Measurements from ENCODE around the gene SPRR4. TPM values are rescaled to one million over a fixed set of nuclear protein-coding genes. Genes with fewer than 3 reads are reported as not detected.
A peak's percentile ranks its signal among the peaks of the same experiment; 100 is the strongest.

SPRR4 gene
- not detected in 2 replicates for total RNA-seq (2014; rRNA removed; shearing (Covaris generic))
- not detected in 2 replicates for polyA plus RNA-seq (2015; cell fraction: cytosol; rRNA removed)
- polyA plus RNA-seq (2015; cell fraction: nucleus; rRNA removed), result not detected in 2 replicates

DNA sequence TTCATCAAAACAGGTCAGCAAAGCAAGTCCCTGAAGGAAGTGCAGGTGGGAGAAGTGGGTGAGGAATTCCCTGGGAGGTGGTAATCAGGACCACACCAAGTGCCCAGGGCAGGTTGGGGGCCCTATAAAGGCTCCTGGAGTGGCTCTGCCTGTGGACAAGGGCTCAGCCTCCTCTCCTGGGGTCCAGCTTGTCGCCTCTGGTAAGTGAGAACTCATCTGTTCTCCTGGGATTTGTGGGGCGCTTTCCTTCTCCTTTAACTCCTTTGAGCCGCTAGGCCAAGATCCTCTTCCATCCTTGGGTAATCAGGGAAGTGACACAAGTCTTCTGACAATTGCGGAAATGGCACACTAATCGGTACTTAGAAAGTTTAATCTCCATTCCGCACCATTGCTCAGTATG is at the start of gene SPRR4:
TSS of gene SPRR4 (plus strand) at position 154 of the 400 bp plus-strand sequence. CDS start 1,243 bp downstream, outside the sequence.
- DNase-seq (ENCODE audit: low read depth), result no peak

DNA sequence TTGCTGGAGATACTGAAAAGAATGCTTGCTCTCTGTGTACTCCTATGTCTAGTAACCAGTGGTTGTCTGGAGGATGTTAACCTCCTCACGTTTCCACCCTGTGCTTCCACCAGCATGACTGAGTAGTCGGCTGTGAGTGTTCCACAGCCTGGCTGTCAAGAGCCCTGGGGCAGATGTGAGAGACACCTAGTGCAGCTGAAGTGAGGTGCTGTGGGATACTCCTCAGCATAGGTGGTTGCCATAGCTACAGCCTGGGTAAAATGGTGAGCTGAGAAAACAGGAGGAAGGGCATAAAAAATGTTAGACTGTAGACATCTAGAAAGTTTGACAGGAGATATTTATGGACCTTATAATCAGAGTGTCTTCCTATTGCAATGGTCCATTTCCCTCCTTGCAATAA is 46.3 kb upstream of the SPRR4 start:
- DNase-seq (ENCODE audit: low read depth), result no peak

DNA sequence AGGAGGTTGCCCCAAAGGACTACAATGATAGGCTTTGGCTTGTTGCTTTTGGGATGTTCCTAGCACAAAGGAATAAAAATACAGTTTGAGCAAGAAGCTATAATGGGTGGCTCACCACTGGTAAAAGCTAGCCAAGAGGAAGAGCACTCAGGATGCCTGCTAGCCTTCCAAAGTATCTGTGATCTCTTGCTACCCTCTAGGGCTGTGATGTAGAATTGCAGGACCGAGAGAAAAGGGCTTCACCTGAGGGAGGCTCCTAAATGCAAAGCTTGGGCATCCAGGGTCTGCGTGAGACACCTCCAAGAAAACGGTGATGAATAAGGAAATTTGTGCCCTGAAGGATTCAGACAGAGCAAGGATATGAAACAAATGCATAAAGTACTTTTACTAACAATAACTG is 44.4 kb upstream of the SPRR4 start:
- peak; percentile 38 for DNase-seq (ENCODE audit: low read depth)

- no peak for DNase-seq (ENCODE audit: low read depth)
These were observed 41.8 kb upstream of the SPRR4 start for GRCh38 chr1:152928671-152929070.

- no peak for DNase-seq (ENCODE audit: low read depth)
These were observed 38.2 kb upstream of the SPRR4 start for GRCh38 chr1:152932170-152932811.

DNA sequence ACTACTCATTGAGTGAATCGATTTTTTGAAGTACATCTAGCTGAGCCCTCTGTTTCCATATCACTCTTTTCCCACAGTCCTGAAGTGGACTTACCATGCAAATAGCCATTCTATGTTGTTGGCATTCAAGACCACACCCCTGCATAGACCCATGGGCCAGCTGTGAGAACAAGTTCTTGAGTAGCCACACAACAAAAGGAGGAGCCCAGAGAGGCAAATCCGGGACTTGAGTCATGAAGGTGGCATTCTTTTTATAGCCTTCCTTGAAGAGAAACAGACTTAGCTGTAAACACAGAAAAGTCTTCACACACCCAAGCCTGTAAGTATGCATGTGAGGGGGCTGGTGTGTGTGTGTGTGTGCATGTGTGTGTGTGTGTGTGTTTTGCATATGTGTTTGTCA is 37.3 kb upstream of the SPRR4 start:
- DNase-seq (ENCODE audit: low read depth), result no peak

- DNase-seq (ENCODE audit: low read depth), result no peak
These were observed 29.8 kb upstream of the SPRR4 start for GRCh38 chr1:152940614-152941013.

DNA sequence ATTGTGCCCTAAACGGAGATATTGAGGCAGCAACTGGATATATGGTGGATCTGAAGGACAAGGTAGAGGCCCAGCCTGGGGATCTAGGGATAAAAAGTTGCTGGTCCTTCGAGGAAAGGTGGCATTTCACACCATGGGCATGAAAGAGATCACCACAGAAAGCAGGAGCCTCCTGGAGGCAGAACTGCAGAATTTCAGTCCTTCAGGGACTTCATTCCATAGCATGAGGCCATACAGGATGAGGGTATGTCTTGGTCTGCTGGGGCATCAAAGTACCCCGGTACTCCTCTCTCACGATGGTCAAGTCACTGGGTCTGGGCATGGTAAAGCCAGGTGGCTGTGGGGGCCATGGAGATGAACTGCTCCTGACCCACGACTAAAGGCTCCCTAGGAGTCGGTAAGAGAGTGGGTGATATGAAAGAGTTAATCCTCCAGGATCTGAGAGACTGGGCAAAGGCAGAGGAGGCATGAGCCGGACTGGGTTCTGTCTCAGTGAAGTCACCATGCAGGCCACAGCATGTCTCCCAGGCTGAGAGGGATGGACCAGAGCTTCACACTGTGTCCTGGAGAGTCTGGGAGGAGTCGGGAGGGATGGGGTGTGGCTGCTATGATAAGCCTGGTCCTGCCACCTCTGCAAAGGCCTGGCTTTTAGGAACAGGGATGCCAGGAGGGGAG is 29.3 kb upstream of the SPRR4 start:
- DNase-seq (ENCODE audit: low read depth), result no peak

DNA sequence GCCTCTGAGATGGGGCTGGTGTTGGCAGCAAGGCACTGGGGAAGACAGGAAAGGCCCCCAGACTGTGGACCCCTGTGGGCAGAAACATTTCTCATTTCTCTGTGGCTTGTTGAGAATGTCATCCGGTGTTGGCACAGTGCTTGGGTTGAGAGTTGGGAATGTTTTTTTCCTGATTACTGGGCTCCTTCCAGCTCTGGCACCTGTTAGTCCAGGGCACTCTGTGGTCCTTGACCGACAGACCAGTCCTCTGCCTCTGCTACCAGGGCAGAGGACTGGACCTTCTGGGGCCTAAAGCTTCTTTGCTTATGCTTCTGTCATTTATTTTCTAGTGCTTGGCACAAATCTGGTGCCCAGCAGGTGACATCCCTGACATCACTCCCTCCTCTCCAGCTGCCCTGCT is 28.3 kb upstream of the SPRR4 start:
- DNase-seq (ENCODE audit: low read depth), result no peak

- DNase-seq (ENCODE audit: low read depth), result no peak
These were observed 24.2 kb upstream of the SPRR4 start for GRCh38 chr1:152946248-152946647.

- no peak for DNase-seq (ENCODE audit: low read depth)
These were observed 23.7 kb upstream of the SPRR4 start, which contains the start of gene SPRR5 for GRCh38 chr1:152946651-152947256. SPRR5 (plus strand) TSS chr1:152947206; CDS start chr1:152948555, 1,349 bp downstream.

GRCh38 chr1:152951711-152952110 is 18.7 kb upstream of the SPRR4 start:
- DNase-seq (ENCODE audit: low read depth), result no peak

DNA sequence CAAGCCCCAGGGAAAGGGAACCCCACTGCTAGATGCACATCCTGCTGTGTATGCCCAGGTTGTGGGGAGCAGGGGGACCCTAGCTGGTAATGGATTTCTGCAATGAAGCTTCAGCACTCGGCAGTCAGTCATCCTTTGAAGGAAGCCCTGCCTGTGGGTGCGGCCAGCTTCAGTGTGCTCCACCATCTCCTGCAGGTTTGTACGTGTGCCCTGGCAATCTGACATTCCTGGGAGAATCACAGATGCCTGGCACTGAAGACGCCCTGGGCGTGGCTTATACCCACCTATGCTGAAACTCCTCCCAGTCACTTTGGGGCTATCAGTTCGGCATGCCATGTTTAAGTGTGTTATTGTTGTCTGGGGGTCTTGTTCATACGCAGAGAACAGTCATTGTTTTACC is 16.7 kb upstream of the SPRR4 start:
- no peak for DNase-seq (ENCODE audit: low read depth)

DNA sequence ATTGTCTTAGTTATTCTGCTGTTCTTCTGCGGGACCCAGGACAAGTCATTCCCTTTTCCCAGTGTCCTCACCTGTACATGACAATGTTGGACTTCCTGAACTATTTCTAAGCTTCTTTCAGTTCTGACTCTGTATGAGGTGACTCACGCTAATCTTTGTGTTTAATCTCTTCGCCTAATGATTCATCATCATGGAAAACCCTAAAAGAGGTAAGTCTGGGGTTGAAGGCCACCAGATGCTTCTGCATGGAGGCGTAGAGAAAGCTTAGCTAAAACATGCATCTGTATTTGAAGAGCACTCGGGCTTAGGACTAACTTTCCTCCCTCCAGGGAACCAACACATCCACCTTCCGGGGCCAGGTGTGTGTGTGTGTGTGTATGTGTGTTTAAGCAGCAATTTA is 16.0 kb upstream of the SPRR4 start:
- DNase-seq (ENCODE audit: low read depth), result peak; percentile 51

GRCh38 chr1:152957561-152957960 is 12.9 kb upstream of the SPRR4 start:
- DNase-seq (ENCODE audit: low read depth), result no peak

DNA sequence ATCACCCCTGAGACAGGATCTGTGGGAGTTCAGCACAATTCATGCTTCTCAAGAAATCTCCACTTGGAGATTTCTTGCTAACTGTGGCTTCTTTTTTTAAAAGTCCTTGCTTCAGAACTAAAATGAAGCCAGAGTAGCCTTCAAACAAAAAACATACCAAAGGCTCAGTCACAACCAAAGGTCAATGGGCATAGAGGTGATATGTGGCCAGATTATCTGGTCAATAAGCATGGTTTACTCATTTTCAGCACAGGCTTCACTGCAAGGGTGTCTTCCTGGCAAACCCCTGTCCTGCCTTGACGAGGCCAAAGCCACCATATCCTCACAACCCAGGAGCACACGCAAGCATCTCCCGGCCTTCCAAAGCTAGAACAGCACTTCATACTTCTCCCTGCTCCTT is 11.2 kb upstream of the SPRR4 start:
- DNase-seq (ENCODE audit: low read depth), result no peak

DNA sequence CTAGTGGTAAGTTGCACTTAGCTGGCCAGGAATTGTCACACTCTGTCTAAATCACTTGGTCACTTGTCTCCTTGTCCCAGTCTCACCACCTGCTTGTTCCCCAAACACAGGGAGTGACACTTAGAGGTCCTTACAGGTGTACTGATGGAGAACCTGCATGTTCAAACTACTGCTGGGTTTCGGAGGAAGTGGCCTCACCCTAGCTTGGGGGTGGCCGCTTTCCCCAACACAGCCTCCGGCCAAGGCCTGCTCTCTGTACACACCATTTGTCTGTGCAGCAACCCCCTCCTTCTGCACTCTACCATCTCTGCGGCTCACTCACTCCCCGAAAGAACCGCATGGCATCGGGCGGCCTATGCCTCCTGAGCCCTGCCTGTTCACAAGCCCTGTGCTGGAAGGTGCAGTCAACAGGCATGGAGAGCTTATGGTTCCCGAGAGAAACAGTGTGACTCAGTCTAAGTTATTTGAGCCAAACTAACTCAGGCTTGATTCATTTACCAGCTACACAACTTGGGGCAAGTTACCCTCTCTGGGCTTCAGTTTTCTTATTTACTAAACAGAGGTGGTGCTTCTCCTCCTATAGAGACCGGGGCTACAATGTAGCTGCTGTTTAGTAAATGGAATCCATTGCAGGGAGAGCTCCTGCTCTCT is 10.5 kb upstream of the SPRR4 start:
- DNase-seq (ENCODE audit: low read depth), result no peak

- DNase-seq (ENCODE audit: low read depth), result peak; percentile 12
These were observed 9.9 kb upstream of the SPRR4 start for GRCh38 chr1:152960452-152961044.

DNA sequence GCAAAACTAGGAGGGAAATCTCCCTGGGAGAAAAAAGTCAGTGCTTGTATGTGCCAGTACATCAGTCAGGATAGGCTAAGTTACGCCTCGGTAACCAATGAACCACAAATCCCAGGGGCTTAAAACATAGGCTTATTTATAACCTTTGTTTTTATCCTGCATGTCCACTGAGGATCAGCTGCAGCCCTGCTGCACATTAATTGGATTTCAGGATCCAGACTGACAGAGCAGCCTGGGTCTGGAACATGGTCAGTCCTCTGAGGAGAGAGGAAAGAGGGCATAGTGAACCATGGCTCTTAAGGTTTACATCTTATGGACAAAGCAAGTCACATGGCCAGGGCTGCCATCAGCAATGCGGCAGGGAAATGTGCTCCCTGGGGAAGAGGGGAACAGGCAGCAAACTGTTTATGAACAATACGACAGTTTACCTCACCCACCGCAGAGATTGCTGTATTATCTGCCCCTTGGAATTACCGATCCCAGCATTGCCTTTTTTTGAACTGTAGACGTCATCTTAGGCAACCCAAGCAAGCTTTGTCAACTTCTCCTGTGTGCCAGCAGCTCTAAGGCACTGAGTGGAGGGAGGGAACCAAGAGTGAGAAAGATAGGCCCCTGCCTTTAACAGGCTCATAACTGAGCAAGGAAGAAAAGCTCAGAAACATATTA is 9.1 kb upstream of the SPRR4 start:
- DNase-seq (ENCODE audit: low read depth), result no peak

GRCh38 chr1:152962876-152963415 is 7.5 kb upstream of the SPRR4 start:
- no peak for DNase-seq (ENCODE audit: low read depth)

- no peak for DNase-seq (ENCODE audit: low read depth)
These were observed 5.9 kb upstream of the SPRR4 start for GRCh38 chr1:152964536-152964935.
